ENCODE data around the gene LY86.

- no peak for TF ChIP-seq CTCF (IDR thresholded peaks at IDR 0.05; ENCODE audit: poor library complexity, severe bottlenecking)
- no peak for TF ChIP-seq REST (IDR thresholded peaks at IDR 0.05; ENCODE audit: borderline replicate concordance)
- TF ChIP-seq POLR2AphosphoS5 (IDR thresholded peaks at IDR 0.05): no peak
- TF ChIP-seq SMC3 (conservative IDR thresholded peaks at IDR 0.05; ENCODE audit: poor library complexity): no peak
- TF ChIP-seq EP300 (conservative IDR thresholded peaks at IDR 0.05; ENCODE audit: poor library complexity, severe bottlenecking): no peak
- TF ChIP-seq EZH2 (IDR thresholded peaks at IDR 0.05; ENCODE audit: borderline replicate concordance, insufficient read depth, low read length, poor library complexity, severe bottlenecking): no peak
Measured at GRCh38 chr6:6616656-6617055, 28.1 kb downstream of the LY86 start.

Measured in neural cell (in vitro differentiated cells).